H9 (cell line): ENCODE data around the gene HPRT1. TPM values are rescaled to one million over a fixed set of nuclear protein-coding genes. Genes with fewer than 3 reads are reported as not detected.

Experiments used
- DNase-seq: peaks from one replicate; pipeline ENCODE4 v3.0.0-alpha.2; 2017
- H2AFZ ChIP-seq: one replicate; pipeline ENCODE4 v1.6.1; 2013; ENCODE audit warnings: mild to moderate bottlenecking, low read length, control low read depth, moderate library complexity
- H2AK5ac ChIP-seq: 2 replicates; pipeline ENCODE4 v1.6.1; 2013; ENCODE audit warnings: low read length, control low read depth, mixed read lengths; ENCODE audit not compliant: insufficient read length
- H2BK120ac ChIP-seq: one replicate; pipeline ENCODE4 v1.6.1; 2013; ENCODE audit warnings: low read depth, mild to moderate bottlenecking, low read length, control low read depth, inconsistent platforms; ENCODE audit not compliant: poor library complexity, severe bottlenecking
- H2BK12ac ChIP-seq: 2 replicates; pipeline ENCODE4 v1.6.1; 2013; ENCODE audit warnings: low read length, control low read depth, mixed read lengths, low read depth; ENCODE audit not compliant: insufficient read length
- H2BK15ac ChIP-seq: 2 replicates; pipeline ENCODE4 v1.6.1; 2013; ENCODE audit warnings: low read depth, low read length, control low read depth
- H2BK20ac ChIP-seq: one replicate; pipeline ENCODE4 v1.6.1; 2013; ENCODE audit warnings: low read depth, mild to moderate bottlenecking, low read length, control low read depth, inconsistent platforms; ENCODE audit not compliant: poor library complexity, severe bottlenecking
- H2BK5ac ChIP-seq: 2 replicates; pipeline ENCODE4 v1.6.1; 2013; ENCODE audit warnings: low read length, control low read depth, mixed read lengths; ENCODE audit not compliant: insufficient read length
- H3K14ac ChIP-seq: 2 replicates; pipeline ENCODE4 v1.6.1; 2013; ENCODE audit warnings: low read length, control low read depth; ENCODE audit not compliant: insufficient read depth
- H3K18ac ChIP-seq: 2 replicates; pipeline ENCODE4 v1.6.1; 2013; ENCODE audit warnings: low read depth, mild to moderate bottlenecking, mixed read lengths, low read length, control low read depth; ENCODE audit not compliant: insufficient read length
- H3K23ac ChIP-seq: 2 replicates; pipeline ENCODE4 v1.6.1; 2013; ENCODE audit warnings: low read length, control low read depth, mixed read lengths, low read depth; ENCODE audit not compliant: insufficient read length
- H3K23me2 ChIP-seq: 2 replicates; pipeline ENCODE4 v1.6.1; 2013; ENCODE audit warnings: low read depth, mild to moderate bottlenecking, mixed read lengths, low read length, control low read depth; ENCODE audit not compliant: insufficient read length, poor library complexity, severe bottlenecking
- H3K27ac ChIP-seq: 2 replicates; pipeline ENCODE4 v1.5.1; 2013; ENCODE audit warnings: low read length, control low read depth, mixed read lengths, low read depth; ENCODE audit not compliant: insufficient read length
- H3K27me3 ChIP-seq: 2 replicates; pipeline ENCODE4 v1.6.1; 2013; ENCODE audit warnings: low read length, control low read depth, inconsistent platforms; ENCODE audit not compliant: insufficient read depth
- H3K4ac ChIP-seq: 2 replicates; pipeline ENCODE4 v1.6.1; 2013; ENCODE audit warnings: low read depth, mild to moderate bottlenecking, control low read depth, inconsistent platforms, low read length, moderate library complexity
- H3K4me1 ChIP-seq: 2 replicates; pipeline ENCODE4 v1.6.1; 2013; ENCODE audit warnings: low read length, control low read depth, inconsistent platforms; ENCODE audit not compliant: insufficient read depth
- H3K4me2 ChIP-seq: 2 replicates; pipeline ENCODE4 v1.6.1; 2013; ENCODE audit warnings: low read length, control low read depth, mixed read lengths; ENCODE audit not compliant: insufficient read length, insufficient read depth
- H3K56ac ChIP-seq: 2 replicates; pipeline ENCODE4 v1.6.1; 2013; ENCODE audit warnings: low read depth, mild to moderate bottlenecking, mixed read lengths, low read length, control low read depth; ENCODE audit not compliant: insufficient read length
- H3K79me1 ChIP-seq: 2 replicates; pipeline ENCODE4 v1.6.1; 2013; ENCODE audit warnings: low read depth, mild to moderate bottlenecking, moderate library complexity, low read length, control low read depth, inconsistent platforms; ENCODE audit not compliant: insufficient read depth, poor library complexity, severe bottlenecking
- H3K79me2 ChIP-seq: 2 replicates; pipeline ENCODE4 v1.6.1; 2013; ENCODE audit warnings: low read length, control low read depth, inconsistent platforms; ENCODE audit not compliant: insufficient read depth
- H3K9ac ChIP-seq: 2 replicates; pipeline ENCODE4 v1.6.1; 2013; ENCODE audit warnings: low read length, control low read depth, mixed read lengths; ENCODE audit not compliant: insufficient read length; ENCODE audit errors: extremely low read depth
- H3K9me3 ChIP-seq: one replicate; pipeline ENCODE4 v1.6.1; 2013; ENCODE audit warnings: low read depth, low read length, inconsistent platforms; ENCODE audit not compliant: control insufficient read depth
- H3T11ph ChIP-seq: one replicate; pipeline ENCODE4 v1.6.1; 2013; ENCODE audit warnings: mild to moderate bottlenecking, low read length, control low read depth, inconsistent platforms
- H4K20me1 ChIP-seq: one replicate; pipeline ENCODE4 v1.6.1; 2013; ENCODE audit not compliant: control insufficient read depth, insufficient read length, insufficient read depth
- H4K5ac ChIP-seq: 2 replicates; pipeline ENCODE4 v1.6.1; 2013; ENCODE audit warnings: low read depth, mild to moderate bottlenecking, mixed read lengths, low read length, control low read depth; ENCODE audit not compliant: insufficient read length
- H4K8ac ChIP-seq: replicated peaks from 2 replicates; pipeline ENCODE4 v1.6.1; 2013; ENCODE audit warnings: low read length, control low read depth, mixed read lengths, low read depth; ENCODE audit not compliant: insufficient read length
- H4K91ac ChIP-seq: 2 replicates; pipeline ENCODE4 v1.6.1; 2013; ENCODE audit warnings: low read depth, mild to moderate bottlenecking, moderate library complexity, mixed read lengths, low read length, control low read depth; ENCODE audit not compliant: insufficient read length
- H3K27ac Mint-ChIP-seq, 3 experiments: 2 replicates in 2 of 3; 3 replicates in 1 of 3; pipeline ENCODE4 v1.8.0; 2020 to 2021; ENCODE audit warnings: mixed read lengths in 3 of 3, mild to moderate bottlenecking in 1 of 3, moderate library complexity in 1 of 3
- H3K27me3 Mint-ChIP-seq: 2 replicates; pipeline ENCODE4 v1.8.0; 2021; ENCODE audit warnings: low read depth, mild to moderate bottlenecking, moderate library complexity, mixed read lengths
- H3K36me3 Mint-ChIP-seq, 3 experiments: 2 replicates in 2 of 3; 3 replicates in 1 of 3; pipeline ENCODE4 v1.8.0; 2020 to 2021; ENCODE audit warnings: low read depth in 3 of 3, mixed read lengths in 3 of 3; ENCODE audit not compliant: insufficient read depth in 1 of 3
- H3K4me1 Mint-ChIP-seq, 2 experiments: 2 replicates each; pipeline ENCODE4 v1.8.0; 2020; ENCODE audit warnings: mixed read lengths in 2 of 2
- H3K4me3 Mint-ChIP-seq, 2 experiments: 2 replicates in 1 of 2; 3 replicates in 1 of 2; pipeline ENCODE4 v1.8.0; 2020 to 2021; ENCODE audit warnings: mild to moderate bottlenecking in 2 of 2, mixed read lengths in 2 of 2, moderate library complexity in 1 of 2
- H3K9me3 Mint-ChIP-seq, 2 experiments: 2 replicates in 1 of 2; 3 replicates in 1 of 2; pipeline ENCODE4 v1.8.0; 2020; ENCODE audit warnings: mild to moderate bottlenecking in 2 of 2, mixed read lengths in 2 of 2, moderate library complexity in 1 of 2
- WGBS: extraction: QIAGEN DNeasy Blood & Tissue Kit; methylation state at CpG from one replicate; pipeline ENCODE4 v1.1.7; 2013; ENCODE audit warnings: missing lambda C conversion rate, low lambda C conversion rate, mixed read lengths; ENCODE audit not compliant: insufficient read length; ENCODE audit errors: extremely low coverage; 5-methylcytosine and 5-hydroxymethylcytosine counted together
- total RNA-seq: library from RNA; stranded (reverse); gene quantifications from 2 replicates; pipeline ENCODE4 v1.2.1, GENCODE V29; 2021
- TF ChIP-seq, protein P1 (sequence below): fragments of 200-600 bp; sonication (generic); conservative IDR thresholded peaks from 3 replicates; pipeline ENCODE4 v1.8.0; 2021; ENCODE audit warnings: antibody characterized with exemption, mild to moderate bottlenecking

The HPRT1 gene
- total RNA-seq, 1 experiment from 2014 or later = 39.2 TPM

DNA sequence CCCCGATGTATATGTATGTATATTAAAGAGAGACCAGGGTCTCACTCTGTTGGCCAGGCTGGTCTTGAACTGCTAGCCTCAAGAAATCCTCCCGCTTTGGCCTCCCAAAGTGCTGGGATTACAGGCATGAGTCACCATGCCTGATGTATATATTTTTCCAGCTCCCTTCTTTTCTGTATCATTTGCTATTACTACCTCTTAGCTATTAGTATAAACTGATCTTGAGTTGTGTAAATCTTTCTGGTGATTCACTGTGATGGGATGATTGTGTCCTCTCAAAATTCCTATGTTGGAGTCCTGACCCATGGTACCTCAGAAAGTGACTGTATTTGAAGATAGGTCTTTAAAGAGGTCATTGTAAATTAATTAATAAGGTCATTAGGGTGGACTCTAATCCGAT lies 53.1 kb downstream of the HPRT1 start:
- Histone ChIP-seq H3T11ph (no peak overlapping the region), H3K79me2 (no peaks in the 10 kb centered on the region), H3K4me2 (no peak overlapping the region), H2AFZ (no peak overlapping the region), H3K14ac (no peak overlapping the region), H4K20me1 (no peaks in the 10 kb centered on the region), H2BK12ac (no peak overlapping the region), H2AK5ac (no peak overlapping the region), H2BK20ac (no peak overlapping the region), H3K27me3 (no peaks in the 10 kb centered on the region), H3K4me1 (peaks cover 7% of the 10 kb centered on the region; the same call in 1 of the 2 replicates), H3K18ac (no peak overlapping the region), H3K56ac (no peak overlapping the region), H3K23me2 (peaks cover 3% of the 10 kb centered on the region), H3K9me3 (no peaks in the 10 kb centered on the region), H2BK15ac (no peak overlapping the region), H4K91ac (no peak overlapping the region), H3K23ac (no peak overlapping the region), H3K27ac (no peak overlapping the region), H4K8ac (no peak overlapping the region), H3K79me1 (no peaks in the 10 kb centered on the region), H2BK120ac (no peak overlapping the region), H4K5ac (no peak overlapping the region), H3K4ac (no peak overlapping the region), H2BK5ac (no peak overlapping the region), H3K9ac (no peak overlapping the region)
- TF ChIP-seq, protein P1, sequence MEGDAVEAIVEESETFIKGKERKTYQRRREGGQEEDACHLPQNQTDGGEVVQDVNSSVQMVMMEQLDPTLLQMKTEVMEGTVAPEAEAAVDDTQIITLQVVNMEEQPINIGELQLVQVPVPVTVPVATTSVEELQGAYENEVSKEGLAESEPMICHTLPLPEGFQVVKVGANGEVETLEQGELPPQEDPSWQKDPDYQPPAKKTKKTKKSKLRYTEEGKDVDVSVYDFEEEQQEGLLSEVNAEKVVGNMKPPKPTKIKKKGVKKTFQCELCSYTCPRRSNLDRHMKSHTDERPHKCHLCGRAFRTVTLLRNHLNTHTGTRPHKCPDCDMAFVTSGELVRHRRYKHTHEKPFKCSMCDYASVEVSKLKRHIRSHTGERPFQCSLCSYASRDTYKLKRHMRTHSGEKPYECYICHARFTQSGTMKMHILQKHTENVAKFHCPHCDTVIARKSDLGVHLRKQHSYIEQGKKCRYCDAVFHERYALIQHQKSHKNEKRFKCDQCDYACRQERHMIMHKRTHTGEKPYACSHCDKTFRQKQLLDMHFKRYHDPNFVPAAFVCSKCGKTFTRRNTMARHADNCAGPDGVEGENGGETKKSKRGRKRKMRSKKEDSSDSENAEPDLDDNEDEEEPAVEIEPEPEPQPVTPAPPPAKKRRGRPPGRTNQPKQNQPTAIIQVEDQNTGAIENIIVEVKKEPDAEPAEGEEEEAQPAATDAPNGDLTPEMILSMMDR = no peak
- peaks cover 7 to 9% (median 8%) of the 10 kb centered on the region in 3 experiments for H3K36me3 Mint-ChIP-seq
- no peak overlapping the region for H3K27ac Mint-ChIP-seq
- H3K4me3 Mint-ChIP-seq = no peak overlapping the region
- H3K9me3 Mint-ChIP-seq = peaks cover 3 to 62% of the 10 kb centered on the region in 2 experiments; a peak in 4 of 5 replicates
- DNase-seq = no peak
- H3K4me1 Mint-ChIP-seq = peaks cover 0 to 5% of the 10 kb centered on the region in 2 experiments; a peak in 1 of 4 replicates
- no peaks in the 10 kb centered on the region; the same call in 1 of the 2 replicates for H3K27me3 Mint-ChIP-seq
- WGBS = no CpG with 5 or more reads among the region's 3 CpGs
